ENCODE measurements around the gene XRCC1. TPM values are rescaled to one million over a fixed set of nuclear protein-coding genes. Genes with fewer than 3 reads are reported as not detected.

Gene XRCC1
- total and polyA plus RNA-seq, 2 of the 4 experiments (the other 2 are of a cell fraction): 12.5 to 21.3 TPM

GRCh38 chr19:43501661-43502418, 73.5 kb downstream of the XRCC1 start:
- no peak for DNase-seq
- intact Hi-C loops (cut with micrococcal nuclease) (no loop called here), dilution Hi-C loops (cut with HindIII; ENCODE audit: low sequenced_read_pairs, unreplicated experiment) (no loop called here)

More at GRCh38 chr19:43501661-43502418, 73.5 kb downstream of the XRCC1 start:
- H3K14ac ChIP-seq (replicated peaks; ENCODE audit: low read depth, low read length): no peak overlapping the region
- H2BK15ac ChIP-seq (ENCODE audit: low read depth, low read length): no peak overlapping the region
- no peak overlapping the region for H3K23ac ChIP-seq (ENCODE audit: low read depth, low read length)
- no peaks in the 10 kb centered on the region for H3K27me3 ChIP-seq (ENCODE audit: control insufficient read depth, insufficient read depth, low read length)
- ATAC-seq (ENCODE audit: low read depth): no peak
- no peak overlapping the region for H3K9ac ChIP-seq (ENCODE audit: low read depth, low read length)
- H2AK9ac ChIP-seq (replicated peaks; ENCODE audit: low read depth, low read length, poor library complexity): no peak overlapping the region
- H3K27ac ChIP-seq (ENCODE audit: insufficient read depth, low read length): no peak overlapping the region
- ChIA-PET POLR2A (ENCODE audit: unreplicated experiment) (interaction anchor here (0.5 kb wide), 1 partner anchor 67 kb away, joined by 4 read pairs; no protein-coding TSS in a partner anchor), CTCF (interaction anchor here (0.6 to 1.3 kb wide), 2 partner anchors 12 to 55 kb away, joined by 3 to 4 read pairs; no protein-coding TSS in a partner anchor)
- H3K56ac ChIP-seq (ENCODE audit: extremely low read depth, insufficient read depth, low read length): no peak overlapping the region
- no peak overlapping the region for H2BK5ac ChIP-seq (ENCODE audit: low read depth, low read length, poor library complexity, severe bottlenecking)
- peak overlapping the region; percentile 15; the same call in 1 of the 2 replicates for H2AK5ac ChIP-seq (ENCODE audit: low read depth, low read length)
- no peak for TF ChIP-seq RAD21 (IDR thresholded peaks at IDR 0.05; ENCODE audit: low read length)
- TF ChIP-seq MAZ (IDR thresholded peaks at IDR 0.05; ENCODE audit: borderline replicate concordance, low read depth, low read length): no peak
- TF ChIP-seq BHLHE40 (IDR thresholded peaks at IDR 0.05; ENCODE audit: low read depth, low read length): no peak
- TF ChIP-seq CTCF (conservative IDR thresholded peaks at IDR 0.05; ENCODE audit: low read depth, low read length): no peak
- TF ChIP-seq MAFK (IDR thresholded peaks at IDR 0.05; ENCODE audit: low read depth, low read length): no peak
- TF ChIP-seq MXI1 (IDR thresholded peaks at IDR 0.05; ENCODE audit: borderline replicate concordance, low read depth, low read length): no peak
- TF ChIP-seq CEBPB (IDR thresholded peaks at IDR 0.05; ENCODE audit: low read depth, low read length): no peak
- TF ChIP-seq POLR2A (IDR thresholded peaks at IDR 0.05; ENCODE audit: low read depth, low read length): no peak
- TF ChIP-seq RFX5 (IDR thresholded peaks at IDR 0.05; ENCODE audit: low read depth, low read length): no peak
- TF ChIP-seq SMC3 (IDR thresholded peaks at IDR 0.05; ENCODE audit: low read depth, low read length): no peak
- peaks cover 0 to 11% of the 10 kb centered on the region in 2 experiments; a peak in 3 of 4 replicates for H3K79me1 ChIP-seq (ENCODE audit: low read depth in 1 of 2, low read length in 2 of 2)
- no peak overlapping the region for H2BK20ac ChIP-seq (ENCODE audit: low read depth, low read length)
- H4K20me1 ChIP-seq (ENCODE audit: insufficient read depth, low read length): no peaks in the 10 kb centered on the region; the same call in 1 of the 2 replicates
- H3K4me3 ChIP-seq (ENCODE audit: insufficient read depth, low read depth, low read length): no peak overlapping the region
- 32% methylated on average over 6 of the region's 43 CpGs; no CpG with 5 or more reads in 1 of the 2 experiments for WGBS, 2 experiments (ENCODE audit: extremely low coverage in 2 of 2, insufficient read length in 1 of 2)
- no TSS peak for BruUV-seq (replicated peaks)
- H3K9me3 ChIP-seq (ENCODE audit: control insufficient read depth, insufficient read depth, low read length): no peaks in the 10 kb centered on the region
- H2AFZ ChIP-seq (replicated peaks; ENCODE audit: low read length, poor library complexity): peak overlapping the region; percentile 78
- H4K5ac ChIP-seq (ENCODE audit: low read depth, low read length): no peak overlapping the region
- no peak overlapping the region for H3K4me2 ChIP-seq (ENCODE audit: low read depth, low read length)
- no peak overlapping the region for H4K91ac ChIP-seq (ENCODE audit: insufficient read depth, low read depth, low read length)
- 0 out of 2 replicates have a peak overlapping the region, but pooled peaks have one; percentile 9 for H3K4ac ChIP-seq (ENCODE audit: low read depth, low read length)
- H2BK120ac ChIP-seq (ENCODE audit: low read depth, low read length): no peak overlapping the region
- in situ Hi-C loops (cut with MboI; ENCODE audit: low sequenced_read_pairs): no loop called here
- H4K8ac ChIP-seq (ENCODE audit: low read depth in 2 of 2, low read length in 2 of 2): no peak overlapping the region; a peak in 1 of 4 replicates
- H3K18ac ChIP-seq (ENCODE audit: low read depth, low read length): no peak overlapping the region
- no peaks in the 10 kb centered on the region for H3K9me1 ChIP-seq (ENCODE audit: insufficient read depth, low read length)
- peaks cover 9% of the 10 kb centered on the region for H3K36me3 ChIP-seq (ENCODE audit: control insufficient read depth, insufficient read depth, low read length)
- H3K4me1 ChIP-seq (ENCODE audit: control insufficient read depth, insufficient read depth, low read length): peaks cover 4% of the 10 kb centered on the region; the same call in 1 of the 2 replicates
